Stimulated activated CD8-positive, alpha-beta memory T cell treated with anti-CD3 and anti-CD28 coated beads, Interleukin-2, amount 100 ng/mL, for 48 hours (primary cell): ENCODE measurements around the gene NBL1.

ENCODE experiments used
- DNase-seq, 2 donors: peaks; one replicate each; pipeline ENCODE4 v3.0.0-alpha.2; 2020; ENCODE audit warnings: low read depth in 2 of 2

NBL1 gene

GRCh38 chr1:19700079-19700777 is 56.1 kb downstream of the NBL1 start:
- DNase-seq: no peak

GRCh38 chr1:19703280-19703679 is 59.2 kb downstream of the NBL1 start:
- no peak for DNase-seq

GRCh38 chr1:19704247-19705113 is 60.4 kb downstream of the NBL1 start:
- peak in 1 of 2 donors; percentile 42 for DNase-seq

- DNase-seq: no peak
Observed at GRCh38 chr1:19705464-19705863, 61.4 kb downstream of the NBL1 start.

- DNase-seq: no peak
Observed at GRCh38 chr1:19706136-19706535, 62.0 kb downstream of the NBL1 start.
